Fibroblast of mammary gland (primary cell): ENCODE measurements around the gene ZNF816.
"Not testable (repeated sequence)": the region's sequence is repeated elsewhere in the genome, so short reads cannot be mapped to it uniquely, and the experiment has no call there.

ENCODE experiments used
- DNase-seq: peaks from one replicate; pipeline ENCODE4 v3.0.0-alpha.2; 2010; ENCODE audit warnings: low read depth
- H3K4me3 ChIP-seq: 2 replicates; pipeline ENCODE4 v1.5.1; 2011; ENCODE audit warnings: low read depth, mild to moderate bottlenecking, low read length, moderate library complexity; ENCODE audit not compliant: control insufficient read depth
- CTCF ChIP-seq: conservative IDR thresholded peaks from 2 replicates; pipeline ENCODE4 v1.5.1; 2011; ENCODE audit warnings: low read depth, low read length, inconsistent platforms; ENCODE audit not compliant: control insufficient read depth, insufficient read depth

The ZNF816 gene

GRCh38 chr19:52942386-52943133, 20.1 kb downstream of the ZNF816 start:
- DNase-seq, result peak; percentile 69
- peak overlapping the region; percentile 90 for H3K4me3 ChIP-seq
- no peak for TF ChIP-seq CTCF

- TF ChIP-seq CTCF, result no peak
- H3K4me3 ChIP-seq, result peak overlapping the region; percentile 90
- DNase-seq, result peak; percentile 22
These were observed 20.7 kb downstream of the ZNF816 start for GRCh38 chr19:52941941-52942385.

- H3K4me3 ChIP-seq, result peak overlapping the region; percentile 90
These were observed 21.2 kb downstream of the ZNF816 start for GRCh38 chr19:52941523-52941922.

GRCh38 chr19:52940905-52941304, 21.8 kb downstream of the ZNF816 start:
- DNase-seq, H3K4me3 ChIP-seq: not testable (repeated sequence)

More at GRCh38 chr19:52941523-52941922, 21.2 kb downstream of the ZNF816 start:
- DNase-seq, result not testable (repeated sequence)

- peak; percentile 22 for DNase-seq
- no peak overlapping the region for H3K4me3 ChIP-seq
- no peak for TF ChIP-seq CTCF
These were observed 23.9 kb downstream of the ZNF816 start for GRCh38 chr19:52938761-52939160.

GRCh38 chr19:52936954-52937325, 25.7 kb downstream of the ZNF816 start:
- H3K4me3 ChIP-seq, result no peak overlapping the region
- DNase-seq, result no peak
- TF ChIP-seq CTCF, result no peak

GRCh38 chr19:52936151-52936953, 26.3 kb downstream of the ZNF816 start:
- no peak overlapping the region for H3K4me3 ChIP-seq
- DNase-seq, result no peak
- TF ChIP-seq CTCF, result no peak
